Prostate gland (tissue), 2 donors: ENCODE results near the gene DTNB.

Source experiments
- POLR2A ChIP-seq: fragments of 450-650 bp; IDR thresholded peaks from one replicate; pipeline ENCODE4 v1.6.1; 2016; ENCODE audit warnings: antibody characterized with exemption, mild to moderate bottlenecking
- POLR2AphosphoS5 ChIP-seq: sonication (generic); formaldehyde crosslinking; IDR thresholded peaks from one replicate; pipeline ENCODE4 v1.6.1; 2017; ENCODE audit warnings: antibody characterized with exemption
- TF ChIP-seq, protein P1 (sequence below), 4 experiments: fragments of 200-600 bp in 2 of 4; fragments of 450-650 bp in 2 of 4; sonication (generic) in 2 of 4; IDR thresholded peaks; 1 replicate in 3 of 4; 2 replicates in 1 of 4; pipeline ENCODE4 v1.5.1; 2016 to 2019; ENCODE audit warnings: antibody characterized with exemption in 4 of 4, mild to moderate bottlenecking in 2 of 4, moderate library complexity in 2 of 4

DNA sequence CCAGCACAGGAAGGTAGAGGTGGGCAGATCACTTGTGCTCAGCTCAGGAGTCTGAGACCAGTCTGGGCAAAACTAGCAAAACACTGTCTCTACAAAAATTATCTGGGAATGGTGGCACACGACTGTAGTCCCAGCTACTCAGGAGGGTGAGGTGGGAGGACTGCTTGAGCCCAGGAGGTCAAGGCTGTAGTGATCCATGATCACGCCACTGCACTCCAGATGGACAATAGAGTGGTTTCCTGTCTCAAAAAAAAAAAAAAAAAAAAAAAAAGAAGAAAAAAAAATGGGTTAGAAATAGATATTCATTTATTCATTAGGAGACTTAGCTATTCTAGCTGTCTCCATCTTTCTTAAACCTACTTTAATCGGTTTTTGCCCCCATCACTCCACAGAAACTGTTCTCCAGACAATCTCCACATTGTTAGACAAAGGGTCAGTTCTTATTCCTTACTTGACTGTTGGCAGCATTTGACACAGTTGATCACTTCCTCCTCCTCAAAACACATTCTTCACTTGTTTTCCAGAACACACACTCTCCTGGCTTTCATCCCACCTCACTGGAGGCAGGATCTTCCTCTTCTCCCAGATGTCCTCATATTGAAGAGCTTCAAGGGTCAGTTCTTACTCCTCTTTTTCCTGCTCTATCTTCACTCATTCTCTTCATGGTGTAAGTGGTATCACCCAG lies 103.1 kb downstream of the DTNB start:
- no peak for TF ChIP-seq POLR2A
- TF ChIP-seq, protein P1, sequence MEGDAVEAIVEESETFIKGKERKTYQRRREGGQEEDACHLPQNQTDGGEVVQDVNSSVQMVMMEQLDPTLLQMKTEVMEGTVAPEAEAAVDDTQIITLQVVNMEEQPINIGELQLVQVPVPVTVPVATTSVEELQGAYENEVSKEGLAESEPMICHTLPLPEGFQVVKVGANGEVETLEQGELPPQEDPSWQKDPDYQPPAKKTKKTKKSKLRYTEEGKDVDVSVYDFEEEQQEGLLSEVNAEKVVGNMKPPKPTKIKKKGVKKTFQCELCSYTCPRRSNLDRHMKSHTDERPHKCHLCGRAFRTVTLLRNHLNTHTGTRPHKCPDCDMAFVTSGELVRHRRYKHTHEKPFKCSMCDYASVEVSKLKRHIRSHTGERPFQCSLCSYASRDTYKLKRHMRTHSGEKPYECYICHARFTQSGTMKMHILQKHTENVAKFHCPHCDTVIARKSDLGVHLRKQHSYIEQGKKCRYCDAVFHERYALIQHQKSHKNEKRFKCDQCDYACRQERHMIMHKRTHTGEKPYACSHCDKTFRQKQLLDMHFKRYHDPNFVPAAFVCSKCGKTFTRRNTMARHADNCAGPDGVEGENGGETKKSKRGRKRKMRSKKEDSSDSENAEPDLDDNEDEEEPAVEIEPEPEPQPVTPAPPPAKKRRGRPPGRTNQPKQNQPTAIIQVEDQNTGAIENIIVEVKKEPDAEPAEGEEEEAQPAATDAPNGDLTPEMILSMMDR (IDR thresholded peaks at IDR 0.05): no peak
- TF ChIP-seq POLR2AphosphoS5: no peak
